GM21390 (cell line): ENCODE measurements around the gene UBR1.
"Not testable (repeated sequence)": the region's sequence is repeated elsewhere in the genome, so short reads cannot be mapped to it uniquely, and the experiment has no call there.

Experiments
- ATAC-seq: cut with Tn5 transposase; IDR thresholded peaks from one replicate; pipeline ENCODE4 v1.9.1; 2021; ENCODE audit not compliant: unreplicated experiment

UBR1 gene

GRCh38 chr15:42919308-42919707 lies 186.5 kb downstream of the UBR1 start:
- no peak for ATAC-seq

- ATAC-seq = no peak
Observed at GRCh38 chr15:42918047-42918446, 187.8 kb downstream of the UBR1 start.

- ATAC-seq = no peak
Observed at GRCh38 chr15:42915654-42916315, 190.1 kb downstream of the UBR1 start.

- no peak for ATAC-seq
Observed at GRCh38 chr15:42914728-42915497, 190.9 kb downstream of the UBR1 start.

- no peak for ATAC-seq
Observed at GRCh38 chr15:42911058-42911592, 194.7 kb downstream of the UBR1 start.

GRCh38 chr15:42908538-42908937 lies 197.3 kb downstream of the UBR1 start:
- ATAC-seq = no peak

GRCh38 chr15:42903388-42904324 lies 202.2 kb downstream of the UBR1 start:
- ATAC-seq = no peak

GRCh38 chr15:42893911-42894310 lies 211.9 kb downstream of the UBR1 start:
- not testable (repeated sequence) for ATAC-seq
